GM18502 (cell line): ENCODE data around the gene ADAMTS18.
"Not testable (repeated sequence)": the region's sequence is repeated elsewhere in the genome, so short reads cannot be mapped to it uniquely, and the experiment has no call there.

Source experiments
- ATAC-seq: cut with Tn5 transposase; IDR thresholded peaks from one replicate; pipeline ENCODE4 v1.9.1; 2021; ENCODE audit warnings: mild to moderate bottlenecking; ENCODE audit not compliant: unreplicated experiment, poor library complexity

The ADAMTS18 gene

GRCh38 chr16:77434530-77435271, at the start of gene ADAMTS18:
TSS of gene ADAMTS18 (minus strand) at chr16:77435034. CDS start at chr16:77434695, 339 bp downstream.
- no peak for ATAC-seq

GRCh38 chr16:77480681-77481315, 46.0 kb upstream of the ADAMTS18 start:
- no peak for ATAC-seq

- no peak for ATAC-seq
Observed at GRCh38 chr16:77472262-77472661, 37.4 kb upstream of the ADAMTS18 start.

- ATAC-seq, result no peak
Observed at GRCh38 chr16:77470851-77471250, 36.0 kb upstream of the ADAMTS18 start.

GRCh38 chr16:77469634-77470033, 34.8 kb upstream of the ADAMTS18 start:
- ATAC-seq, result no peak

GRCh38 chr16:77468831-77469230, 34.0 kb upstream of the ADAMTS18 start:
- ATAC-seq, result no peak

- no peak for ATAC-seq
Observed at GRCh38 chr16:77467821-77468335, 33.0 kb upstream of the ADAMTS18 start.

GRCh38 chr16:77463659-77464058, 28.8 kb upstream of the ADAMTS18 start:
- not testable (repeated sequence) for ATAC-seq

- ATAC-seq, result no peak
Observed at GRCh38 chr16:77462894-77463293, 28.1 kb upstream of the ADAMTS18 start.

- ATAC-seq, result no peak
Observed at GRCh38 chr16:77459534-77460254, 24.9 kb upstream of the ADAMTS18 start.

GRCh38 chr16:77457046-77457445, 22.2 kb upstream of the ADAMTS18 start:
- no peak for ATAC-seq

- no peak for ATAC-seq
Observed at GRCh38 chr16:77452243-77452642, 17.4 kb upstream of the ADAMTS18 start.

GRCh38 chr16:77450790-77451487, 16.1 kb upstream of the ADAMTS18 start:
- ATAC-seq, result no peak

- no peak for ATAC-seq
Observed at GRCh38 chr16:77449208-77449607, 14.4 kb upstream of the ADAMTS18 start.

- ATAC-seq, result no peak
Observed at GRCh38 chr16:77445324-77445723, 10.5 kb upstream of the ADAMTS18 start.

GRCh38 chr16:77444147-77444460, 9.3 kb upstream of the ADAMTS18 start:
- no peak for ATAC-seq

GRCh38 chr16:77443357-77444146, 8.7 kb upstream of the ADAMTS18 start:
- ATAC-seq, result no peak

- no peak for ATAC-seq
Observed at GRCh38 chr16:77442078-77442477, 7.2 kb upstream of the ADAMTS18 start.

GRCh38 chr16:77439106-77439505, 4.3 kb upstream of the ADAMTS18 start:
- no peak for ATAC-seq

GRCh38 chr16:77437859-77438258, 3.0 kb upstream of the ADAMTS18 start:
- ATAC-seq, result no peak
